HG03060 (cell line): ENCODE measurements around the gene TMTC1.
"Not testable (repeated sequence)": the region's sequence is repeated elsewhere in the genome, so short reads cannot be mapped to it uniquely, and the experiment has no call there.

Experiments used
- ATAC-seq: cut with Tn5 transposase; IDR thresholded peaks from one replicate; pipeline ENCODE4 v1.9.1; 2021; ENCODE audit warnings: low read depth, moderate number of reproducible peaks; ENCODE audit not compliant: unreplicated experiment

The TMTC1 gene

DNA sequence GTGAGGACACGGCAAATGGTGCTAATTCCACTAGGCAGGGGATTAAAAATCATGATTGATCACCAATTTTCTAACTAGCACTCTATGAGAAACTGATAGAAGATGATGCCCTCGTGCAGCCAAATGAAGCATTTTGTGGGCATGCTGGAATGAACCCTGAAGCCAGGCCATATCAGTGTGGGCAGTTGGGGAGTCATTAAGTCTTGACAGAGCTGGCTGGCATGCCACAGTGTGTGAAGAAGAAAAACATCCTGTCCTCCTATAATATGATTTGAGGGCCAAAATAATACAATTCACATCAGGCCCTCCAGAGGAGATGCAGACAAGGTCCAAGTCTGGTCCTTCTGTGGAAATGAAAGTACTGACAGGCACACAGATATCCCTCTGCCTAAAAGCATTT is 107.1 kb downstream of the TMTC1 start:
- ATAC-seq = no peak

DNA sequence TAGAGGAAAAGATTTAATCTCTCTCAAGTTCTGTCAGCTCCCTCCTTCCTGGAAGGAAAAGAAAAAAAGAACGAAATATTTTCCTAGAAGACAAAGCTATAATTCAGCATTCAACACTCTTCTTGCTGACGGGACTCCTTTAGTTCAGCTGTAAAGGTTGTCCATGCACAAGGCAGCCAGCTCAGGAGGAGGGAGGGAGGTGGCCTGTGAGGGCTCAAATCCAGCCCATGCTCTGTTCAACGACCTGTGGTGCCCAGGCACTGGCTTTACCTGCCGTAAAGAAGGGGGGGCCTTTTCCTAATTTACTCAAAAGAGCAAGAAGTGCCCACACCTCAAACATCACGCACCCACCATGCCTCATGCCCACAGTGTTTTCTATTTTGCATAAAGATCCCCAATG is 109.3 kb downstream of the TMTC1 start:
- ATAC-seq = no peak

DNA sequence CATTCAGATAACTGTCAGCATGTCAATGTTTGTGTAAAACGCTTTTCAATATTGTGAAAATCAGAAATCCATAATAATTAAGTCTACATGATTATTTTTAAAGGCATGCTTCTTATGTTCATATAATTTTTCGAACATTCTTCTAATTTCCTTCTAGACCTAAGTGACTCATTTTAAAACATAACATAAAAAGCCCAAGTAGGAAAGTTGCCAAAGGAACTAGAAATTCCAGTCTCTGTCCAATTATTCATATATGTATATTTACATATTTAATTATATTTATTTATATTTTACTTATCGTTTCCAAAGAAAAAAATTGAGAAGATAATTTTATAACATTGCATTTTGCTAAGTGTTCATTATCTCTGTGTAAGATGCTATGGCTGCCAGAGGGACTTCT is 110.4 kb downstream of the TMTC1 start:
- ATAC-seq = no peak

DNA sequence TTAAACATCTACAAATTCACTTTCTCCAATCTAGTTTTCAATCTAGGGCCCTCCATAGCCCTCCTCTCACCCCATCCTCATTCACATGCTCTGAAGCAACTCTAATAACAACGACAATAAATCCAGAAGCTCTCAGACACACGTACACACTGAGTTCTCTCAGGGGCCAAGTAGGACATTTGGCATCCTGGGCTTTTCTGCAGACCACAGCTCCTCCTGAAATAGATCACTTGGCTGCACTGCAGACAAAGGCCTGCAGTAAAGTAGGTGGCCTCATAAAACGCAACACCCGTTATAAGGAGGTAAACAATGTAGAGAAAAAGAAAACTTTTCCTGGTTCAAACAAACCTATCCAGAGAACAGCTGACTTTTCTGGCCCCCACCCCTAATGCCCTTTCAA is 111.2 kb downstream of the TMTC1 start:
- no peak for ATAC-seq

DNA sequence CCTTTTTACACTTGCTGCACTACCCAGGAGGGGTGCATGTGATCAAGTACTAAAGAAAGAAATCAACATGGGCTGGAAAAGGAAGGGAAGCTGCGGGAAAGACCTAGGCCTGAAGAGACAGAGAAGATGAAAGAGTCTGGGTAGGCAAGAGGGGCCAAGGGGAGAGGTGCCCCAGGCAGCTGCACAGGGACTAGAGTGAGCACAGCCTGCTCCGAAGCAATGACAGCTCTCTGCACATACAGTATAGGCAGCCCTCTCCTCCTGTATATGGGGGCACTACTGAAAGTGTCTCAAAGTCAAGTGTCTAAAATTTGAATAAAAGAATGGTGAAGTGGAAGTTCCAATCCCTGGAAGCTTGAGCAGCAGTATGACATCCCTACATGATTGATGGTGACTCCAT is 112.0 kb downstream of the TMTC1 start:
- ATAC-seq = no peak

DNA sequence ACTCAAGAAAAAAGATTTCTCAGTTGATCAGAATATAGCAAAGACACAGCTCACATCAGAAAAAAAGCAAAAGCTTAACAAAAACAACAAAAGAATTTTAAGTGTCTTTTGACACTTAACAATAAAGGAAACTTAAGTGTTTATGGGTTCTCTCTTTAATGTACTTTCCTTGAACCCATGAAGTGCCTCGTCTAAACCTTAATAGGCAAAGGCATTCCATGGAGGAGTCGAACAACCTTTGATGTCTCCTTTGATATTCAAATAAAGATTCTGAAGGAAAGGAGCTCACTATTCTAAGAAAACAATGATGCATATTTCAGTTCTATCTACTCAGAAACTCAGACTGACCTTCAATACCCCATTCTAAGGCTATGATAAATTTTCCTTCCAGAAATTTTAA is 116.7 kb downstream of the TMTC1 start:
- no peak for ATAC-seq

DNA sequence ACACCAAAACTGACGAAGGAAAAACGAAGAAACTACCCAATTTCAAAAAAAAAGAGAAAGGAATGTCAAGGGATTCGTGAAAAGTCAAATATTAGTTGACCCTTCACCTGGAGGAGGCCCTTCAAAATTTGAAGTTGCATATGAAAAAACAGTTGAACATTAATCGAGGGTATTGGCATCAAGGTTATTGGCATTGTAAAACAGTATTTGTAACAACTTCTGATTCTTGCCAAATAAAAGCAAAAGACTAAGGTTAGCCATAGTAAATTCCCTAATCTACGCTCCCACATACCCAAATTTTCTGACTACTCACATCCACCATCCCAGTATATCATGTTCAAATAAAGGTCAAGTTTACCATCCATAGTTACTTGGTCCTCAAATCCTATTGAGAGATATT is 118.6 kb downstream of the TMTC1 start:
- ATAC-seq = no peak

DNA sequence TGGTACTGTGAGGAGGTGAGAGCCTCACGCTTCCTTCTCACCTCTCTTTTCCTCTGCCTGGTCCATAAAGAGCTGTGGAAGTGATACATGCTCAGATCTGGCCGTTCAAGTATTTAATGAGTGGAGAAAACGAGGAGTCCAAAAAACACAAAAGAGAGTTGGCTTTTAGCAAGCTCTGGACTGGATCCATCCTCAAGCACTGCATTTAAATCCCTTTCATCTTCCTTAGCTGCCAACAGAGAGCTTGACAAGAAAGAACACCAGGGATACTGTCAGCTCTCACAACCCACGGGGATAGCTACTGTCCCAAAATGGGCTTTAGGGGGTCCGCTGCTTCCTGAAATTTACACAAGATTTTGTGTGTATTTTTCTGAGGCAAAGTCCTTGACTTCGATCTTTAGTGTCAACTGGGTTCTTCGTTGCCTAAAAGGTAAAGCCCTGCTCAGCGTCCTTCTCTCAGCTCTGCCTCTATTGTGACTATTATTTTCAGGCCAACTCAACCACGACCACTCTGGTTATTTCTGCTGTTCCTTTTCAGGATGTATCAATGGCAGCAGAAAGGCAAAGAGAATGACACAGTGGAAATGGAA is 120.9 kb downstream of the TMTC1 start:
- no peak for ATAC-seq

DNA sequence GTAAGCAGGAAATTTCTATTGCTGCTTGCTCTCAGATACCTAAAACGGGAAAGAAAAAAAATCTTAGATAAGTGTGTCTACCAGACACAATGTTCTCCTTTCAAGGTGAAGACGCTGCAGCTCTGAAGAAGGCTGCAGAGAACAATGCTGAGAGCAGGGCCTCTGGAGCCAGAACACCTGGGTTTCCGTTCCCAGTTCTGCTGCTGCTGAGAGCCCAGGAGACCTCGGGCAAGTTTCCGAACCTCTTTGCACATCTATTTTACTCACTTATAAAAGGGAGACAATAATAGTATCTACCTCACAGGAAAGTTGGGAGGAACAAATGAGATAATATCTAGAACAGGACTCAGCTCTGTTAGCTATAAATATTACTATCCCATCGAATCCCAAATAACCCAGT is 122.9 kb downstream of the TMTC1 start:
- ATAC-seq = no peak

DNA sequence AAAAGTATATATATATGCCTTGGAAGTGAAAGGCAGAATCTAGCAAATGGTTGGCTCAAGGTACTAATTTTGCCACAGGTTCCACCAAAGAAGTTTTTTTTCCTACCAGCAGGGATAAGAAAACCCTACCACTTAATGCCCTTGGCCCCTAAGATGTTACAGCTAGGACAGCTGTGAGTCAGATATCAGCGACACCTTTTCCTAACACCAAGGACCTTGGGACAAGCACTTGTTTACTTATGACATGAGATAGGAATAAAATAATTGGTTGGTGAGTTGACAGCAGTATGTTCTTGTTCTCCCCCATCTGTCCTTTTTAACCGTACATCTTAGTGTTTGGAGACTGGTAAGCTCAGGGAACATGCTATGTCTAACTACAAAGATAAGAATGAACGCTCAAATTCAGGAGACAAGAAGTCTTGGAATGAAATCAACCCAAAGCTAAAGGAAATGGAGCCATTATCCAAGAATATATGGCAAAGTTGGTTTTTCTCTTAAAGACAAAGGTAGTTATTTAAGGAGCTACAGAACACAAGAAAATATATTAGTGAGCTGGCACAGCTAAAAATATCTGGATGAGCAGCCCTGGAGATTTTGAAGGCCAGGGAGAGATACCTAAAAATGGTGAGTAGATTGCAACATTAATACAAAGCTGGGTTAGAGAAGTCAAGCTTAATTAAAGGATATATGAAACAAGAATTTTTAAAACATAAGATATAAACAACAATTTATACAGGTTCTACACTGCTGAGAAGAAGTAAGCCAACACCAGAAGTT is 126.8 kb downstream of the TMTC1 start:
- ATAC-seq = no peak

DNA sequence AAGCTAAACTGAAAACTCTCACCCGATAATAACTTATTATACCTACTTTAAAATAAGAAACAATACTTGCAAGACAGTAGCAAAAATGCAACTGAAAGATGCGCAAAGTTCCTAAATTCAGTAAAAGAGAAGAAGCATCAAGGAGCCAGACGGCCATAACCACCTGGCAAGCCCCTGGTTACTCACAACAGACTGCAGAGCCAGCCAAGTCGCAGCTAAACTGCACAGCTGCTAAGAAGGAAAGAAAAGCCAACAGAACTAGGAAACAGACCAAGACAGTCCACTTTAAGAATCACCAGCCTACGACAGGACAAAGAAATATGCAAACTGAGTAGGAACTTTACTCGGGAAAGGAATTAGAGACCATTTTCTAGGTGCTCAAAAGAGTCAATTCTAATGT is 127.9 kb downstream of the TMTC1 start:
- ATAC-seq = no peak

DNA sequence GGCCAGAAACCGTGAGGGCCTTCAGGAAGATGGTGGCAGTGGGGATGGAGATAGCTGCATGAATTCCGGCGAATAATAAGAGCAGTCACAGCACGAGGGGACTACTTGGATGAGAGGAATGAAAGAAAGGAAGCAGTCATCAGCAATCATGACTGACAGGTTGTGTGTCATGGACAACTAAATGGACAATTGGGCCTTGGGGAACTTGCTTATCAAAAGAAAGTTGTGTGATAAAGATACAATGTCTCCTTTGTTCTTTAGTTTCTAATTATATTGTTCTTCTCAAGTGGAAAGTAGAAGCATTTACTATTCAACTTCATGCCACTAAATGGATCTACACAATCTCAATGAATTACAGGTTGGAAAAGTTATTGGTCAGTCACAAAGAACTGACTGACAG is 130.5 kb downstream of the TMTC1 start:
- no peak for ATAC-seq

DNA sequence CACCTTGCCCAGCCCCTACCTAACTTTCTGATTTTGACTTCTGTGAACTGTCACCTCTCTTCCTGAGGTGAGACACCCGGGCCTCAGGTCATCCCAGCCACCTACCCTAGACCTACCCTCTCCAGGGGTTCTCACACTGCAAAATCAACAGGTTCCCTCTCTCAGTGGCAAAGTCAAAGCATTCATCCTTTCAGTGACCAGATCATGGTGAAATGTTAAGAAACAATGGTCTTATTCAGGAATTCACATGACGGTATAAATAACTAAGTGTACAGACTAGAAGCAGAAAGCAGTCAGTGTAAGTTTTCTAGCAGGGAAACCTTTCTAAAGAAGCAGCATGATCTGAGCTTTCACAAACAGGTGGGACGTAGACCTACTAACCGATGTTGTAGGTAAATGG is 133.4 kb downstream of the TMTC1 start:
- no peak for ATAC-seq

DNA sequence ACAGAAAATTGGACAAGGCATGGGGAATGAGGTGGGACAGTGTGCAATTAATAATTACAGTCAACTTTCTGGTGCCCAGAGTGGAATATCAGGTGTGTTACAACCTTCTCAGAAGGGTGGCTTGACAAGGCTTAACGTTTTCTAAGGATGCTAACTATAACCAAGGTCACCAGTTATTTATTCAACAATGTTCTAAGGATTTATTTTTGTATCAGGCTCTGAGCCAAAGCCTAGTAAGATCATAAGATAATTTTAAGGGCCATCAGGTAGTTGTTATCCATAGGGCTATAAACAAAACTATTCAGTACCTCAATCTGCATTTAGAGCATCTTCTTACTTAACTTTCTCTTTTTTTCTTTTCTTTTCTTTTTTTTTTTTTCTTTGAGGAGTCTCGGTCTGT is 134.0 kb downstream of the TMTC1 start:
- ATAC-seq = no peak

DNA sequence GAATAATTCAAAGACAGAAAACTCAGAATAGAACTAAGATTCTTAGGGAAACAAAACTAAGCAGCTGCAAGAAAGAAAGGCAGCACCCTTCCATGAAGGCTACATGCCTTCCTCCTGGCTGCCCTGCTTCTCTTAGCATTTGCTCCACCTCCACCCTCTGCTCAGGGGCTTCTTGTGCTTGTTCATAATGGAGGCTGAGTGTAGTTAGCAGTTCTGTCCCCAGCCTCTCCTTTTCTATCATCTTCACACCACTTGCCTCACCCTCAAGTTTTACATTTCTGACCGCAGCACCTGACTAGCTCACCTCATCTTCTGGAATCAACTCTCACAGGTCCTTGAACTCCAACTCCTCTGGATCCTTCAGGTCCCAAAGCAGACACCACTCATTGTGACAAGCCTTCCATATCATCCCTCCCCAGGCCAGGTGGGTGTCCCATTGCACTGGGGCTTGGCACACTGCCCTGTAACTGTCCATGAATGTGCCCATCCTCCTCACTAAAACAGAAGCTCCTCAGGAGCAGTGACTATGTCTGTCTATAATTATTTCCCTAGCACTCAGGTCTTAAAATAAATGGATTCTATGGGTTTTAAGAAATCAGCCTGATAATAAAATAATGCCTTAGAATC is 139.1 kb downstream of the TMTC1 start:
- ATAC-seq = no peak

DNA sequence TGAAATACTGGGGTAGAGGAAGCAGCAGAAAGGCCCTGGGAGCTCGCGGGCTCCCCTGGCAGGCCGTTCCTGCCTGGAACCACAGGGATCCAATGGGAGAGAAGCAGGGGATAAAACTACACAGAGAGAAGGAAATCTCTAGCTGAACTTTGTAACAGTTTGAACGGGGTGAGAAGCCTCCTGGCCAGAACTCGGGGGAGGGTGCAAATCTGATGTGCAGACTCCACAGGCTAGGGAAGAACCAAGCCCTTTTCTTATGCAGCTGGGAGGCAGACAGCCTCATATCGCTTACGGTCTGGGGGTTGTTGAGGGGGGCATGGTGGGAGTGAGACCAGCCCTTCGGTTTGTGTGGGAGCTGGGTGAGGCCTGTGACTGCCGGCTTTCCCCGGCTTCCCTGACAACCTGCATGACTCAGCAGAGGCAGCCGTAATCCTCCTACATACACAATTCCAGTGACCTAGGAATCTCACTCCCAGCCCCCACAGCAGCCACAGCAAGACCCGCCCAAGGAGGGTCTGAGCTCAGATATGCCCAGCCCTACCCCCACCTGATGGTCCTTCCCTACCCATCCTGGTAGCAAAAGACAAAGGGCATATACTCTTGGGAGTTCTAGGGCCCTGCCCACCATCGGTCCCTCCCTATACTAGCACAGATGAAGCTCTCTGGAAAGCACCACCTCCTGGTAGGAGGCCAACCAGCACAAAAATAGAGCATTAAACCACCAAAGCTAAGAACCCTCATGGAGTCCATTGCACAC is 143.0 kb downstream of the TMTC1 start:
- no peak for ATAC-seq

DNA sequence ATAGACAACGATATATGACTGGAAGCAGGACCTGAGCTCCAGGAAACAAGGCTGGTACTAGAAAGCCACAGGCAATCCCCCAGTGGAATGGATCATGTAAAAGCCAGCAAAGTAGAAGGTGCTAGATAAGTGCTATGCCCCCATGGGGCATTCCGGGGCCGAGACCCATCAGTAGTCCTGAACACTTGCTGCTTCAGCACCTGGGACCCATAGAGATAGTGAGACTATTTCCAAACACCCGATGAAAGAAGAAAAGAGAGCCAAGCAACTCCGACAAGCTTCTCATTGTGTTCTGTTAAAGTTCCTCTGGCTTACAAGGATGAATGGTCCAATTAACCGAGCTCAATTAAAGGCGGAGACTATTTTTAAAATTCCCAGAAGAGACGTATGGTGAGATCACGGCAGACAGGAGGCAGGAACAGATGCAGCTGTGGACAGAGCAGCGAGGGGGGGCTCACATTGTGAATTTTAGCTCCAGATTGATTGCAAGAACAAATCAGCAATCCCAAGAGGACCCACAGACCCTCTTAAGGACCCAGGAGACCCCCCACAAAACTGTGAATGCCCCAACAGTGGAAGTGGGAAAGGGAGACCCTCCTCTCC is 143.7 kb downstream of the TMTC1 start:
- ATAC-seq = no peak

DNA sequence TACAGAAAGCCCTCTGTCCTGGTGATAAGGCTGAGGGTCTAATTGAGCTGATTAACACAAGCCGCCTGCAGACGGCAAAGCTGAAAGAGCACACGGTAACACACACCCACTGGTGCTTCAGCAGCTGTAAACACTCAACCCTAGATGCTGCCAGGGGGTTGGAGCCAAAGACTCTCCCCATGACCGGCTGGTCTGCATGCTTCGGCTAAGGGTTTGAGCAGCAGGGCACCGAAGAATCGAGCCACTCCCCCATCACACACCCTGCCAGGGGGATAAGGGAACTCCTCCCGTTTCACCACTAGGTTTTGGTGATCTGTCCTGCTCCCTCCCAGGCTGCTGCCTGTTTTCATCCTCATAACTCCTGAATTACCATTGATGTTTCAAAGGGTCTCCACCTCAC is 145.2 kb downstream of the TMTC1 start:
- ATAC-seq = no peak

DNA sequence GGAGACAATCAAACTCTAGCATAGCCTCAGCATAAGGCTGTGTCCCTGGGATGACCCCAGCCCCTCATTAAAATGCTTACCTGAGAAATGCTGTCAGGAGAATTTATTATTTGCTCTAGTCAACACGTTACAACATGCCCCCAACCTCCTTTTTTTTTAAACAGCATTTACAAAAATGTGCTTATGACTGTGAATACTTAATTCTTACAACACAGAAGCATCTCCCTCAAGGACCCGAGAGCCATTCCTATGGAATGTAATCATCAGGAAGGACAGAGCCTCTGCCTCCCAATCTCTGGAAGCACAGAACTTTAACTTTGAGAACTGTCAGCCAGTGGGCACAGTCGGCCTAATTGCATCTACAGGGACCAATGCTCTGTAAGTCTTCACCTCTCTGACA is 149.7 kb downstream of the TMTC1 start:
- ATAC-seq = no peak

DNA sequence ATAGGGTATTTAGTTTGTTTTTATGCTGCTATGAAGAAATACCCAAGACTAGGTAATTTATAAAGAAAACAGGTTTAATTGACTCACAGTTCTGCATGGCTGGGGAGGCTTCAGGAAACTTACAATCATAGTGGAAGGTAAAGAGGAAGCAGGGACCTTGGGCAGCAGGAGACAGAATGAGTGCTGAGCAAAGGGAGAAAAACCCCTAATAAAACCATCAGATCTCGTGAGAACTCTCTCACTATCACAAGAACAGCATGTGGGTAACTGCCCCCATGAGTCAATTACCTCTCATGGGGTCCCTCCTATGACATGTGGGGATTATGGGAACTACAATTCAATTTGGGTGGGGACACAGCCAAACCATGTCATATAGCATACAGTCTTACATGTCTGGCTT is 153.6 kb downstream of the TMTC1 start:
- not testable (repeated sequence) for ATAC-seq

DNA sequence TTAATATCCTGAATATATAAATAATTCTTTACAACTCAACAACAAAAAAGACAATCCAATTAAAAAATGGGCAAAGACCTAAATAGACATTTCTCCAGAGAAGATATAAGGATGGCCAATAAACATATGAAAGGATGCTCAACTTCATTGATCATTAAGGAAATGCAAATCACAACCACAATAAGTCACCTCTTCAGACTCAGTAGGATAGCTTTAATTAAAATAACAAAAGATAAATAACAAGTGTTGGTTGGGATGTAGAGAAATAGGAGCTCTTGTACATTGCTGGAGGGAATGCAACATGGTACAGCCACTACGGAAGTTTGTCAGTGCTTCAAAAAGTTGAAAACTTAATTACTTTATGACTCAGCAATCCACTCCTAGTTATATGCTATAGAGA is 156.5 kb downstream of the TMTC1 start:
- no peak for ATAC-seq
